G401.6 (cell line): Measurements from ENCODE around the gene RAB39B.

ENCODE experiments used
- FAIRE-seq: peaks from 2 replicates; lab custom pipeline; 2012; peaks lifted over from hg19 to GRCh38; lab: Jason Lieb, UNC

RAB39B gene

GRCh38 chrX:155215443-155216178 is 48.7 kb downstream of the RAB39B start:
- FAIRE-seq: no peak

GRCh38 chrX:155213731-155214130 is 50.6 kb downstream of the RAB39B start:
- no peak for FAIRE-seq

DNA sequence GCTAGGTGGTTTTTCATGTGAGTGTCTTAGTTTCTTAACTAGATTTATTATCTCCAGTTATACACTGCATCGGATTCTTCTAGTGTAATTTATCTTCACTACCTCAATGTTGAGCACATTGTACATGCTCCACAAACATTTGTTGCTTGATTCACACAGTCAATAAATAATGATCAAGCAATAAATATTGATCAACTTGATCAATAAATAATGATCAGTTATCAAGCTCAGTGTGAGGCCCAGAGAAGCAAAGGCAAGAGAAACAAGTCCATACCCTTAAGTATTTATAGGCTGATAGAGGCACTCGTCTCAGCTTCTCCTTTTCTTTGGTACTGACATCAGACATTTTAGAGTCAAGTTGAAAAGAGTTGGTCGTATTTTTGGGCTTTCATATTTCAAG is 53.1 kb downstream of the RAB39B start:
- FAIRE-seq: no peak
